Measurements from ENCODE around the gene BARX2.

Gene BARX2

GRCh38 chr11:129404731-129405130 lies 29.1 kb downstream of the BARX2 start:
- no peak for DNase-seq

DNA sequence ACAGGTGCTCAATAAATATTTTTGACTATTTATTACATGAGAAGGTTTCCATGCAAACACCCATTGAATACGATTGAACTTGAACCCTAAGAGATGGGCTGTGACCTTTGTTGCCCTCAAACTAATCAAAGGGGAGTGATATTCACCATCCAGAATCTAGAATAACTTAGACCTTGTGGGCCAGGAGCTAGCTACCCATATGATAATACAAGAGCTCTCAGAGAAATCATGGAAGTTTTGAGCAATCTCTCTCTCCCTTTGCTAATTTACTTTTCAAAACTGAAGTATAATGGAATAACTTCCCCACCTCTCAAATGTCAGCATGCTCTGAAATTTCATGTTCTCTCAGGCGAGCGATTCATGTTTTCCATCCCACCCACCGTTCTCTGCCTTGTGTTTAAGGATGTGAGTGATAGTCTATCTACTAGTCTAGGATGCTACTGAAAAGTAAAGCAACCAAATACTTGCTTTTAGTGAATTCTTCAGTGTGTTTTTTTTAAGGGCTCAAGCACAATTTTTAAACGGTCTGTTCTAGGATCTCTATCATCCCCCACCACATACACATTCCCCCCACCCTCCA lies 33.3 kb downstream of the BARX2 start:
- DNase-seq, result peak; percentile 12

GRCh38 chr11:129410395-129410960 lies 34.8 kb downstream of the BARX2 start:
- no peak for DNase-seq

DNA sequence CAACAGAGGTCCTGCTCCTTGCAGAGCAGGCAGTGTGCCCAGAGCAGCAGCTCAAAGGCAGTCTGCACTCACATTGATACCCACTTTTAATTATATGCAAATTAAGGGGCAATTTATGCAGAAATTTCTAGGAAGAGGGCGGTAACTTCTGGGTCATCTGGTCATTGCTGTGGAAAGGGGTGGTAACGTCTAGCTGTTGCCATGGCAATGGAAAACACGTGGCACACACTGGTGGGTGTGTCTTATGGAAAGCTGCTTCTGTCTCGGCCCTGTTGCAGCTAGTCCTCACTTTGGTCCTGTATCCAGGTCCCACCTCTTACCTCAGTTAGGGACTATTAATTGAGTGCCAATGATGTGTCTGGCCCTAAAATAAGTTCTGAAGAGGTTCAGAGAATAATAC lies 36.8 kb downstream of the BARX2 start:
- no peak for DNase-seq

DNA sequence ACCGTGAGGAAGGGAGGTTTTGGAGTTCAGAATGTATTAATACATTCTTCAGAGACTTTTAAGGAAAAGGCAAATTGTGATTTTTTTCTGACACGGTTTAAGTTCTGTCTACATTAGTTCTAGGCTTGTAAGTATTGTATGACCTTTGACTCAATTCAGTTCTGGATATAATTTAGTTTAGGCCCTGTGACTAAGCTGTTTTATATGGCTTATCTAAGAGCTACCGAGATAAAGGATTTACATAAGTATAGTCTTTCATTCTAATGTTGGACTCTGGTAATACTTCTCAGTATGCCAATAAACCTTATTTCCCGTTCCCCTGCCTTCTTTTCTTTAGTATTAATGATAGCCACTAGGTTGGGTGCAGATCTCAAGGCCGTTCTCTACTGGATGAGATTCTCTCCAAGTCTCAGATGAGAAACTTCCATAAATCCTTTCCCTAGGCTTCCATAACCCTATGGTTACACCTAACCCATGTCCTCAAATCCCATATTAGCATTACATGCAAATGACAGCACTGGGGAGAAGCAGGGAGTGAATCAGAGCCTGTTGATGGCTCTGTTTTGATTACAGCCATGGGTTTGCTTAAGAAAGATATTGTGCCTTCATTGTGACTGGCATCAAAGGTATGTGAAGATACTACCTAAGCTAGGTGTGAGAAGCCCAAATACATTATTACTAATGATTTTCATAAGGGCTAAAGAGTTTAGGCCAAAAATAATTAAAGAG lies 38.7 kb downstream of the BARX2 start:
- no peak for DNase-seq

- no peak for DNase-seq
These were observed 40.6 kb downstream of the BARX2 start for GRCh38 chr11:129416080-129416820.

GRCh38 chr11:129417458-129417857 lies 41.8 kb downstream of the BARX2 start:
- no peak for DNase-seq

DNA sequence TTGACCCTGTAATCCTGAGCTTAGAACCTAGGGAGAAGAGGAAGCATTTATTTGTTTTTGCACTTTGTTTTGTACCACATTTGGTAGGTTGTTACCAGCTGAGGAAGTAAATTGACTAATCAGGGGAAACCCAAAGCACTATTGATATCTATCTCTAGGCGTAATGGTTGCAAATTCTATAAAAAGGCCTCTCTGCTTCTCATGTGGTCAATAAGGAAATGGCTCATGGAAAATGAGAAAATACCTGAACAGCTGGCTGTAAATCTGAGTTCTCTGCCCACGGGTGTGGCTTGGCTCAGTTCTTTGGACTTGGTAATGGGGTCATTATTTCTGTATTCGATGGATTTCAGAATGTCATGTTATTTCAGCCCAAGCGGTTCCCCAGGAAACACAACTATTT lies 42.4 kb downstream of the BARX2 start:
- no peak for DNase-seq

GRCh38 chr11:129419386-129419785 lies 43.7 kb downstream of the BARX2 start:
- DNase-seq, result no peak

GRCh38 chr11:129423426-129423825 lies 47.8 kb downstream of the BARX2 start:
- DNase-seq, result no peak

DNA sequence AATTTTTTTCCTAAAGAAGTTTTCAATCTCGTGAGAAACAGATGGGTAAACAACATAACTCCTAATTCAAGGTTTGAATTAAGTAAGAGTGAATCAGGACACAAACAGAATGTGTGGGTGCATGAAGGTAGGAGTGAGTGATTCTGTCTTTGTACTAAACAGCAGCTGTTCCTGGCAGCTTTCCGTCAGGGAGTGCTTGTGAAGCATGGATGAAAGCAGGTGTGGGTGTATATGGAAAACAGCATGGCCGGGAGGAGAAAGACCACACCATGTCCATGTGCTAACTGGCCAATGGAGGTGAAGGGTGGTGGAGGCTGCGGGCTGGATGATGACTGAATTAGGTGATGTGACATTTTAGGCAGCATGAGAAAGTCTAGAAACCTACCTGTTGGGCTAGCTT lies 49.6 kb downstream of the BARX2 start:
- no peak for DNase-seq

DNA sequence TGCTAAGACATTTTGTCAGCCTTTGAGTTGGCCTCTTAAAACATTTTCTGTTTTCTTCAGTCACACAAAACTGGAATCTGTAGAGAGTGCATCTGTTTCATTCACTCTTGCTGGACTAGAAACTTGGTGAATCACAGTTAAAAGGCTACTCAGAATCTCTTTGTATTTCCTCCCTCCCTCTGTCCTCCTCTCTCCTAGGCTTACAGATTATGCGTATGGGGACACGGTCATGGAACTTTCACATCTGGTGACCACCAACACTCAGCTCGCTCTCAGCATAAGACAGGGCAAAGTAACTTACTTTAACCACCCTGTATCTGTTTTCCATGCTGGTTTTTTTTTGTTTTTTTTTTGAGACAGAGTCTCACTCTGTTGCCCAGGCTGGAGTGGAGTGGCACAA lies 50.4 kb downstream of the BARX2 start:
- no peak for DNase-seq

- DNase-seq, result no peak
These were observed 51.1 kb downstream of the BARX2 start for GRCh38 chr11:129426776-129427175.

GRCh38 chr11:129427376-129427775 lies 51.7 kb downstream of the BARX2 start:
- no peak for DNase-seq

GRCh38 chr11:129427816-129428406 lies 52.3 kb downstream of the BARX2 start:
- no peak for DNase-seq

DNA sequence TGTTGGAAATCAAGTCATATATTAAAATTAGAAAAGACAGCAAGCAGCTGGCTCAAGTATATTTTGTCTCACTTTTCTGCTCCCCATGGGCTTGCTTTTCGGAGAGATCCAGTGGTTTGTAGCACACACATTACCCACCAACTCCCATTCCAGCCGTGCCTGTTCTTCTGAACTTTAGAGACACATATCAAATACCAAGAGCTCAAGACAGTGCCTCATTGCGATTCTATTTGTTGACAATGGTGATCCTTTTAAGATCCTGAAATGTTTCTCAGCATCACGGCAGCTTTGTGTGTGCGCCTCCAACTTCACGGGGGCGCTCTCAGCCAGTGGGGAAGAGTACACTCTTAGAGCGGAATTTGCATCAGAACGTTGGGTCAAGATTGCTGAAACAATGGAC lies 52.9 kb downstream of the BARX2 start:
- no peak for DNase-seq

DNA sequence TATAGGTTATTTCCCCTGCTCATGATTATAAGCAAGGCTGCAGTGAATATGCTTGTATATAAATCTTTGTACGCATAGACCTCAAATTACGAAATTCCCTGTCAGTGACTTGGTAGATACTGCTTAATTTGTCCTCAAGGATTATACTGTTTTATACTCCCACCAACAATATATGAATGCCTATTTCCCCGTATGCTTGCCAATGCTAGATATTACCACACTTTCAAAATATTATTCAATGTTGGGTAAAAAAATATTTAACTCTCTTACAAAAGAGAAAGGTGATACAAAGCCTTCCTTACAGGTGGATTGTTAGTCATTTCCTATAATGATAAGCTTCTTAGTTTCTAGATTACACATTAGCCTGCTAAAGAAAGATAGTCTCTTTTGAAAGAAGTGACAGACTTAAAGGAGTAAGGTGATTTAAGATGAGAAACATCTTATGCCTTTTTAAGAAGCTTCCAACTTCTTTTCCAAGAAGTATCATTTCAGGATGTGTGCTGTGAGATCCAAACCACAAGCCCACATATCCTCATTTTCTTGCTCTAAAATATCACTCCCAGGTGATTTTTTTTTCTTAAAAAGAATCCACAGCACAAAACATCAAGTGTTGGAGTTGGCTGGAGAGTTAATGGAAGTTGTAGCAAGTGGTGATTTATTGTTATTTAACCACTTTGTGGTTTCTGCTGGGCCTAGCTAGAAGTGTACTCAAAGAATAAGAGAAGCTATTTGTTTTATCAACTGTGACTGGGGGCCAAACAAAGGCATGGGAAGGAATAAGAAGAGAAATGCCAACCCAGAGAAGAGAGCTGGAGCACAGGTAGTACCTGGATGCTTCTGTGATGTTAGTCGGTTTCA lies 59.2 kb downstream of the BARX2 start:
- no peak for DNase-seq

DNA sequence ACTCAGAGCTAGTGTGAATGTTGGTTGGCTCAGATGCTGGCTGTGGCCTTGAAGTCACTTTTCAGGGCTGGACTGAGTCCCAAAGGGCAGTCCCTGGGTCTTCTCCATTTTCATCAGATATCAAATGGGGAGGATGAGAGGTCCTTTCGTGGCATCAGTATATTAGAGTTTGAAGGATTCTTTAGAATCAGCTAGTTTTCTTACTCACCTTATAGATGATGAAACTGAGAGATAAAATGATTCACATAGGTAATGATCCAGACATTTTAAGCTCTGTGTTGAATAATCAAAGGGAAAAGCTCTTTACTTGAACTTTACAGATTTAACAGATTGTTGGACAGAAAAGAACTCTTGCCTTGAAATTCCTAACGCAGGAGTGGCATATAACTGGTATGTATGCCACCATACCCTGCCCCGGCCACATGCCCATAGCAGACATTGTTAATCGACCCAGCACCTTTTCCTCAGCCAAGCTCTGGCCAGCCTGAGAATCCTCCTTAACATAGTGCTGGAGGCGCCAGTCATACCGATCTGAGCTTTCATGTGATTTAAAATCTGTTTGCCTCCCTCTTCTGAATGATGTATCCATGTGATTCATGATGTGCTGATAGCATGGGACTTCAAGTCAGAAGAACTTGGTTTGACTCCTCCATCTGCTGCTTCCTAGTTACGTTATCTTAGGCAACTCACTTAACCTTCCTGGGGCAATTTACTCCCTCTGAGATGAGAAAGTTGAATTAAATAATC lies 60.0 kb downstream of the BARX2 start:
- peak; percentile 24 for DNase-seq

DNA sequence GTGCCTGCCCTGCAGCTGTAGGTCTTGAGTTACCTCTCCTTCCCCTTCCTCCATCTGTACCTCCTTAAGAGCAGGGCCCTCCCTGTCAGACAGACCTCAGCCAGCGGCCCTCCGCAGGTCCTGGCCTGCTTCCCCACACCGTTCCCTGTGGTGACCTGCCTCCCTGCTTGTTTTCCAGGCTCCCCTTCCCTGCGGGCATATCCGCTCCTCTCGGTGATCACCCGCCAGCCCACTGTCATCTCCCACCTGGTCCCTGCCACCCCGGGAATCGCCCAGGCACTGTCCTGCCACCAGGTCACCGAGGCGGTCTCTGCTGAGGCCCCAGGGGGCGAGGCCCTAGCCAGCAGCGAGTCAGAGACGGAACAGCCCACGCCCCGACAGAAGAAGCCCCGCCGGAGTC lies 60.9 kb downstream of the BARX2 start:
- no peak for DNase-seq

DNA sequence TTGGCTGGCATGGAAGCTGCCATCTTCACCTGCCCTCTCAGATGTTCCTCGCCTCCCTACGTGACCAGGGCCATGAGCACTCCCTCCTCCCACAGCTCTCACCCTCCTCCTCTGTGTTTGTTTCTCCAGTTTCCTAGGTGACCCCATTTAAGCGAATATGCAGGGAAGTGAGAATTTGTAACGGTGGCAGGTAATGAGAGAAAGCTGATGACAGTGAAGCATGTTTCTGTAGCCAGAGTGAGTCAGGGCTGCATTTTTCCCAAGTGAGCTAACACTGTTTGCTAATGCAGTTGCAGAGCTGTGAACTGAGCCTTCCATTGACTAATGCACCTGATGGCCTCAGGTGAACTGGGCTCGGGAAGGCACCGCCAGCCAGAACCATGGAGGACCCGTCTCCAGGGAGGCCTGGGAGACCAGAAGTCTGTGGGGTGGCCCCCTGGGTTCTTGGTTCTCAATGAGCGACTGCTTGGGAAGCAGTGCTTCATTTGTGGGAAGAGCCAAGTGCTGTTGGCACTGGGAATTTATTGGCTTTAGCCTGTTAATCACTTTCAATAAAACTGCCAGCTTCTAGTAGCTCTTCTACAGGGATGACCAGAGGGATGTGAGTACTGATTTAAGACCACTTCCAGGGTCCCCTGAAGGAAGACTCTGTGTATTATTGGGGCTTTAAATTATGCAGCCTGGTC lies 64.5 kb downstream of the BARX2 start:
- peak; percentile 11 for DNase-seq

- DNase-seq, result no peak
These were observed 66.5 kb downstream of the BARX2 start for GRCh38 chr11:129442171-129442570.
